GM23338 (cell line): ENCODE measurements around the gene CRY1. TPM values are rescaled to one million over a fixed set of nuclear protein-coding genes. Genes with fewer than 3 reads are reported as not detected.

Experiments used
- ATAC-seq: fragments of 200-7000 bp; cut with Tn5 transposase; 3 replicates; pipeline ENCODE4 v1.9.1; 2020
- DNase-seq: peaks from one replicate; pipeline ENCODE4 v3.0.0-alpha.2; 2015; ENCODE audit warnings: low spot score
- H2AFZ ChIP-seq: fragments of 200-600 bp; sonication (generic); 2 replicates; pipeline ENCODE4 v1.8.0; 2016; ENCODE audit warnings: antibody characterized with exemption, mild to moderate bottlenecking, moderate library complexity
- H3F3A ChIP-seq: fragments of 200-600 bp; sonication (generic); replicated peaks from 2 replicates; pipeline ENCODE4 v1.8.0; 2017; ENCODE audit warnings: antibody characterized with exemption, mixed run types, low read depth
- H3K27ac ChIP-seq: fragments of 200-600 bp; sonication (generic); 2 replicates; pipeline ENCODE4 v1.6.1; 2016; ENCODE audit warnings: low read depth
- H3K27me3 ChIP-seq: fragments of 200-600 bp; sonication (generic); 2 replicates; pipeline ENCODE4 v1.8.0; 2016; ENCODE audit warnings: mild to moderate bottlenecking, mixed run types, moderate library complexity; ENCODE audit not compliant: insufficient read depth
- H3K36me3 ChIP-seq: fragments of 200-600 bp; sonication (generic); 2 replicates; pipeline ENCODE4 v1.8.0; 2016; ENCODE audit warnings: mild to moderate bottlenecking; ENCODE audit not compliant: insufficient read depth
- H3K4me1 ChIP-seq: fragments of 200-600 bp; sonication (generic); 2 replicates; pipeline ENCODE4 v1.8.0; 2016; ENCODE audit warnings: mild to moderate bottlenecking, moderate library complexity; ENCODE audit not compliant: insufficient read depth
- H3K4me2 ChIP-seq: fragments of 200-600 bp; sonication (generic); 2 replicates; pipeline ENCODE4 v1.7.1; 2017; ENCODE audit warnings: mixed run types
- H3K4me3 ChIP-seq: fragments of 200-600 bp; sonication (generic); 2 replicates; pipeline ENCODE4 v1.6.1; 2016; ENCODE audit warnings: mixed run types
- H3K79me2 ChIP-seq: fragments of 200-600 bp; sonication (generic); replicated peaks from 2 replicates; pipeline ENCODE4 v1.8.0; 2017; ENCODE audit warnings: mild to moderate bottlenecking; ENCODE audit not compliant: insufficient read depth
- H3K9me2 ChIP-seq: fragments of 200-600 bp; sonication (generic); 2 replicates; pipeline ENCODE4 v1.8.0; 2017; ENCODE audit not compliant: insufficient read depth
- H4K20me1 ChIP-seq: fragments of 200-600 bp; sonication (generic); replicated peaks from 2 replicates; pipeline ENCODE4 v1.8.0; 2017; ENCODE audit warnings: mild to moderate bottlenecking; ENCODE audit not compliant: insufficient read depth
- H3K27ac Mint-ChIP-seq: 2 replicates; pipeline ENCODE4 v1.8.0; 2020; ENCODE audit warnings: inconsistent platforms, mild to moderate bottlenecking, moderate library complexity, mixed read lengths
- H3K27me3 Mint-ChIP-seq: 3 replicates; pipeline ENCODE4 v1.8.0; 2022; ENCODE audit warnings: low read depth, mild to moderate bottlenecking, moderate library complexity, mixed read lengths, inconsistent platforms; ENCODE audit not compliant: insufficient read depth, poor library complexity
- H3K36me3 Mint-ChIP-seq: 3 replicates; pipeline ENCODE4 v1.8.0; 2021; ENCODE audit warnings: low read depth, mild to moderate bottlenecking, inconsistent platforms, moderate library complexity, mixed read lengths
- H3K4me1 Mint-ChIP-seq: 3 replicates; pipeline ENCODE4 v1.8.0; 2020; ENCODE audit warnings: mild to moderate bottlenecking, inconsistent platforms, mixed read lengths
- H3K4me3 Mint-ChIP-seq: 3 replicates; pipeline ENCODE4 v1.8.0; 2021; ENCODE audit warnings: moderate library complexity, mild to moderate bottlenecking, inconsistent platforms, mixed read lengths
- H3K9me3 Mint-ChIP-seq: 3 replicates; pipeline ENCODE4 v1.8.0; 2020; ENCODE audit warnings: moderate library complexity, mild to moderate bottlenecking, inconsistent platforms, mixed read lengths
- CREB1 ChIP-seq: fragments of 250-450 bp; sonication (Bioruptor Pico); IDR thresholded peaks from 2 replicates; pipeline ENCODE4 v1.5.0; 2020; ENCODE audit warnings: low read depth, mild to moderate bottlenecking, moderate library complexity
- EZH2 ChIP-seq: fragments of 200-600 bp; sonication (generic); IDR thresholded peaks from one replicate; pipeline ENCODE4 v1.8.0; 2017; ENCODE audit warnings: antibody characterized with exemption, mild to moderate bottlenecking, low read depth; ENCODE audit not compliant: unreplicated experiment
- JUNB ChIP-seq: IDR thresholded peaks from one replicate; pipeline ENCODE4 v1.6.1; 2016; ENCODE audit warnings: antibody characterized with exemption; ENCODE audit not compliant: unreplicated experiment
- NANOG ChIP-seq: IDR thresholded peaks from 2 replicates; pipeline ENCODE4 v1.6.1; 2016; ENCODE audit warnings: antibody characterized with exemption, borderline replicate concordance
- POLR2AphosphoS5 ChIP-seq: IDR thresholded peaks from 2 replicates; pipeline ENCODE4 v1.6.1; 2016; ENCODE audit warnings: antibody characterized with exemption, low read depth
- REST ChIP-seq: IDR thresholded peaks from one replicate; pipeline ENCODE4 v1.6.1; 2018; ENCODE audit warnings: antibody characterized with exemption; ENCODE audit not compliant: unreplicated experiment
- STAT1 ChIP-seq: IDR thresholded peaks from one replicate; pipeline ENCODE4 v1.6.1; 2016; ENCODE audit warnings: antibody characterized with exemption; ENCODE audit not compliant: unreplicated experiment
- ZNF114 ChIP-seq: fragments of 250-450 bp; sonication (Bioruptor Pico); IDR thresholded peaks from 2 replicates; pipeline ENCODE4 v1.5.0; 2020; ENCODE audit warnings: mild to moderate bottlenecking, moderate library complexity
- ZNF331 ChIP-seq: fragments of 250-450 bp; sonication (Bioruptor Pico); IDR thresholded peaks from 2 replicates; pipeline ENCODE4 v1.5.0; 2020; ENCODE audit warnings: low read depth, mild to moderate bottlenecking, moderate library complexity
- ZNF462 ChIP-seq: fragments of 250-450 bp; sonication (Bioruptor Pico); IDR thresholded peaks from 2 replicates; pipeline ENCODE4 v1.5.0; 2020; ENCODE audit warnings: mild to moderate bottlenecking, moderate library complexity
- polyA plus RNA-seq: library from polyadenylated mRNA; unstranded; fragments of >200 nt; fragmentation: Nextera tagmentation; extraction: Ambion mirVana; gene quantifications from 2 replicates; pipeline ENCODE4 v1.2.1, GENCODE V29; 2016
- total RNA-seq: library from RNA; depleted of rRNA; stranded (reverse); fragments of >200 nt; shearing (Covaris generic); gene quantifications from 2 replicates; pipeline ENCODE4 v1.2.3, GENCODE V29; 2014

CRY1 gene
- total and polyA plus RNA-seq, 2 experiments from 2014 or later = 27.7 to 28.2 TPM

GRCh38 chr12:107102294-107102693 lies 8.9 kb upstream of the CRY1 start (continued):
- TF ChIP-seq REST (no peak), ZNF331 (CRISPR knock-in tag) (no peak), ZNF114 (CRISPR knock-in tag) (no peak), STAT1 (no peak), NANOG (no peak), EZH2 (no peak), JUNB (no peak), CREB1 (CRISPR knock-in tag) (no peak)

- H3K4me3 ChIP-seq = no peak overlapping the region
- Mint-ChIP-seq H3K4me1 (peaks cover 26% of the 10 kb centered on the region), H3K9me3 (peaks cover 14% of the 10 kb centered on the region), H3K36me3 (peaks cover 4% of the 10 kb centered on the region; the same call in 1 of the 3 replicates), H3K4me3 (no peak overlapping the region), H3K27ac (no peak overlapping the region), H3K27me3 (peaks cover 6% of the 10 kb centered on the region)
- no peak overlapping the region for H3K27ac ChIP-seq
- H3K9me2 ChIP-seq = no peaks in the 10 kb centered on the region
- DNase-seq (no peak), ATAC-seq (no peak)
- no peaks in the 10 kb centered on the region for H3K36me3 ChIP-seq
- H3K4me1 ChIP-seq = no peaks in the 10 kb centered on the region
- H3K27me3 ChIP-seq = no peaks in the 10 kb centered on the region
- H4K20me1 ChIP-seq = no peaks in the 10 kb centered on the region
- H3K79me2 ChIP-seq = no peaks in the 10 kb centered on the region
- no peaks in the 10 kb centered on the region for H3F3A ChIP-seq
- H3K4me2 ChIP-seq = no peak overlapping the region
- H2AFZ ChIP-seq = no peak overlapping the region
- TF ChIP-seq POLR2AphosphoS5 = no peak
- TF ChIP-seq EZH2 = no peak
- no peak for TF ChIP-seq NANOG
- TF ChIP-seq ZNF114 (CRISPR knock-in tag) = no peak
- no peak for TF ChIP-seq JUNB
- no peak for TF ChIP-seq REST
- no peak for TF ChIP-seq ZNF462 (CRISPR knock-in tag)
- no peak for TF ChIP-seq CREB1 (CRISPR knock-in tag)
- no peak for TF ChIP-seq ZNF331 (CRISPR knock-in tag)
- no peak for TF ChIP-seq STAT1
Measured at GRCh38 chr12:107101651-107102050, 8.3 kb upstream of the CRY1 start.
